Measurements from ENCODE around the gene CAMSAP2. TPM values are rescaled to one million over a fixed set of nuclear protein-coding genes. Genes with fewer than 3 reads are reported as not detected.

The CAMSAP2 gene
- total RNA-seq, 1 experiment from 2014 or later = 40.3 TPM

GRCh38 chr1:200892546-200892945, 153.9 kb downstream of the CAMSAP2 start:
- peaks cover 7% of the 10 kb centered on the region for H4K20me1 ChIP-seq (ENCODE audit: insufficient read depth)
- CTCF ChIA-PET = interaction anchor here (0.6 kb wide), 1 partner anchor 719 kb away, joined by 3 read pairs; no protein-coding TSS in a partner anchor
- H3K4me3 ChIP-seq = no peak overlapping the region; the same call in 1 of the 2 replicates
- no peaks in the 10 kb centered on the region for H3K9me2 ChIP-seq (ENCODE audit: insufficient read depth)
- no peaks in the 10 kb centered on the region for H3K27me3 ChIP-seq (ENCODE audit: insufficient read depth, low read depth)
- peak overlapping the region; percentile 99 for H3K4me2 ChIP-seq
- DNase-seq = peak in 1 of 2 experiments; percentile 34
- intact Hi-C loops (cut with micrococcal nuclease; ENCODE audit: unreplicated experiment) = no loop called here
- no peaks in the 10 kb centered on the region for H3K9me3 ChIP-seq (ENCODE audit: insufficient read depth, low read depth)
- TF ChIP-seq EZH2 (IDR thresholded peaks at IDR 0.05; ENCODE audit: low read depth) = no peak
- TF ChIP-seq CTCF (conservative IDR thresholded peaks at IDR 0.05) = no peak
- H2AFZ ChIP-seq = no peak overlapping the region
- H3K79me2 ChIP-seq (ENCODE audit: low read depth) = peaks cover 28% of the 10 kb centered on the region
- H3F3A ChIP-seq (ENCODE audit: insufficient read depth, low read depth) = peaks cover 41% of the 10 kb centered on the region
- POLR2A ChIA-PET (ENCODE audit: unreplicated experiment) = no interaction called here
- H3K36me3 ChIP-seq (ENCODE audit: low read depth) = no peaks in the 10 kb centered on the region
- H3K27ac ChIP-seq = peak overlapping the region; percentile 86
- BruUV-seq (replicated peaks) = no TSS peak
- peaks cover 72% of the 10 kb centered on the region for H3K4me1 ChIP-seq (replicated peaks; ENCODE audit: insufficient read depth)

- no peaks in the 10 kb centered on the region for H3K9me2 ChIP-seq (ENCODE audit: insufficient read depth)
- intact Hi-C loops (cut with micrococcal nuclease; ENCODE audit: unreplicated experiment) = no loop called here
- H3K4me1 ChIP-seq (replicated peaks; ENCODE audit: insufficient read depth) = peaks cover 73% of the 10 kb centered on the region
- no peaks in the 10 kb centered on the region for H3K27me3 ChIP-seq (ENCODE audit: insufficient read depth, low read depth)
- no peaks in the 10 kb centered on the region for H3K36me3 ChIP-seq (ENCODE audit: low read depth)
- H3K9me3 ChIP-seq (ENCODE audit: insufficient read depth, low read depth) = no peaks in the 10 kb centered on the region
- TF ChIP-seq EZH2 (IDR thresholded peaks at IDR 0.05; ENCODE audit: low read depth) = no peak
- TF ChIP-seq CTCF (conservative IDR thresholded peaks at IDR 0.05) = no peak
- CTCF ChIA-PET = interaction anchor here (0.6 kb wide), 1 partner anchor 718 kb away, joined by 3 read pairs; no protein-coding TSS in a partner anchor
- peak overlapping the region; percentile 86 for H3K27ac ChIP-seq
- H3K4me2 ChIP-seq = peak overlapping the region; percentile 99
- no TSS peak for BruUV-seq (replicated peaks)
- H3K79me2 ChIP-seq (ENCODE audit: low read depth) = peaks cover 32% of the 10 kb centered on the region
- H4K20me1 ChIP-seq (ENCODE audit: insufficient read depth) = peaks cover 11% of the 10 kb centered on the region
- no peak overlapping the region for H2AFZ ChIP-seq
- DNase-seq = no peak
- H3K4me3 ChIP-seq = peak overlapping the region; percentile 42; the same call in 1 of the 2 replicates
- POLR2A ChIA-PET (ENCODE audit: unreplicated experiment) = no interaction called here
- H3F3A ChIP-seq (ENCODE audit: insufficient read depth, low read depth) = peaks cover 41% of the 10 kb centered on the region
Observed at GRCh38 chr1:200892958-200893357, 154.3 kb downstream of the CAMSAP2 start.

GRCh38 chr1:200893411-200893901, 154.8 kb downstream of the CAMSAP2 start:
- POLR2A ChIA-PET (ENCODE audit: unreplicated experiment) = interaction anchor here (0.7 kb wide), 1 partner anchor 14 kb away, joined by 3 read pairs; no protein-coding TSS in a partner anchor
- Histone ChIP-seq H3K4me2 (peak overlapping the region; percentile 99), H3K27me3 (ENCODE audit: insufficient read depth, low read depth) (no peaks in the 10 kb centered on the region), H3K36me3 (ENCODE audit: low read depth) (0 out of 2 replicates have a peak, but pooled peaks cover 4% of the 10 kb centered on the region), H3K9me3 (ENCODE audit: insufficient read depth, low read depth) (no peaks in the 10 kb centered on the region), H4K20me1 (ENCODE audit: insufficient read depth) (peaks cover 12% of the 10 kb centered on the region), H3K79me2 (ENCODE audit: low read depth) (peaks cover 37% of the 10 kb centered on the region), H2AFZ (0 out of 2 replicates have a peak overlapping the region, but pooled peaks have one; percentile 39), H3K4me3 (peak overlapping the region; percentile 42; the same call in 1 of the 2 replicates), H3K27ac (peak overlapping the region; percentile 86), H3K9me2 (ENCODE audit: insufficient read depth) (no peaks in the 10 kb centered on the region), H3K4me1 (replicated peaks; ENCODE audit: insufficient read depth) (peaks cover 73% of the 10 kb centered on the region), H3F3A (ENCODE audit: insufficient read depth, low read depth) (peaks cover 41% of the 10 kb centered on the region)
- intact Hi-C loops (cut with micrococcal nuclease; ENCODE audit: unreplicated experiment) = no loop called here
- no TSS peak for BruUV-seq (replicated peaks)
- CTCF ChIA-PET = no interaction called here
- peak; percentile 46 to 75 for DNase-seq
- TF ChIP-seq EZH2 (IDR thresholded peaks at IDR 0.05; ENCODE audit: low read depth) = no peak
